ENCODE measurements around the gene SLIT1.
A peak's percentile ranks its signal among the peaks of the same experiment; 100 is the strongest.
"Not testable (repeated sequence)": the region's sequence is repeated elsewhere in the genome, so short reads cannot be mapped to it uniquely, and the experiment has no call there.

The SLIT1 gene

GRCh38 chr10:97047788-97048187 lies 138.0 kb downstream of the SLIT1 start:
- DNase-seq (ENCODE audit: low read depth in 4 of 4, low spot score in 1 of 4), result no peak

GRCh38 chr10:97047083-97047736 lies 138.5 kb downstream of the SLIT1 start:
- no peak for DNase-seq (ENCODE audit: low read depth in 4 of 4, low spot score in 1 of 4)

- DNase-seq (ENCODE audit: low read depth in 4 of 4, low spot score in 1 of 4), result no peak
Observed at GRCh38 chr10:97046456-97047082, 139.2 kb downstream of the SLIT1 start.

- DNase-seq (ENCODE audit: low read depth in 4 of 4, low spot score in 1 of 4), result no peak
Observed at GRCh38 chr10:97043563-97043855, 142.2 kb downstream of the SLIT1 start.

- no peak for DNase-seq (ENCODE audit: low read depth in 4 of 4, low spot score in 1 of 4)
Observed at GRCh38 chr10:97042716-97043562, 142.8 kb downstream of the SLIT1 start.

- DNase-seq (ENCODE audit: low read depth in 4 of 4, low spot score in 1 of 4), result no peak
Observed at GRCh38 chr10:97042081-97042480, 143.7 kb downstream of the SLIT1 start.

GRCh38 chr10:97040706-97041105 lies 145.1 kb downstream of the SLIT1 start:
- DNase-seq (ENCODE audit: low read depth in 4 of 4, low spot score in 1 of 4), result no peak

- DNase-seq (ENCODE audit: low read depth in 4 of 4, low spot score in 1 of 4), result no peak
Observed at GRCh38 chr10:97040248-97040584, 145.5 kb downstream of the SLIT1 start.

GRCh38 chr10:97039538-97040247 lies 146.1 kb downstream of the SLIT1 start:
- DNase-seq (ENCODE audit: low read depth in 4 of 4, low spot score in 1 of 4), result no peak

- DNase-seq (ENCODE audit: low read depth in 4 of 4, low spot score in 1 of 4), result no peak
Observed at GRCh38 chr10:97038688-97039087, 147.1 kb downstream of the SLIT1 start.

GRCh38 chr10:97037365-97038361 lies 148.1 kb downstream of the SLIT1 start:
- DNase-seq (ENCODE audit: low read depth in 4 of 4, low spot score in 1 of 4), result peak; percentile 44 to 64 (median 52)

- no peak for DNase-seq (ENCODE audit: low read depth in 4 of 4, low spot score in 1 of 4)
Observed at GRCh38 chr10:97034958-97035769, 150.6 kb downstream of the SLIT1 start.

- DNase-seq (ENCODE audit: low read depth in 4 of 4, low spot score in 1 of 4), result no peak
Observed at GRCh38 chr10:97034301-97034700, 151.5 kb downstream of the SLIT1 start.

- DNase-seq (ENCODE audit: low read depth in 4 of 4, low spot score in 1 of 4), result not testable (repeated sequence)
Observed at GRCh38 chr10:97033841-97034240, 151.9 kb downstream of the SLIT1 start.

- DNase-seq (ENCODE audit: low read depth in 4 of 4, low spot score in 1 of 4), result no peak
Observed at GRCh38 chr10:97032624-97033023, 153.1 kb downstream of the SLIT1 start.

- no peak for DNase-seq (ENCODE audit: low read depth in 4 of 4, low spot score in 1 of 4)
Observed at GRCh38 chr10:97031459-97031858, 154.3 kb downstream of the SLIT1 start.

GRCh38 chr10:97030894-97031293 lies 154.9 kb downstream of the SLIT1 start:
- DNase-seq (ENCODE audit: low read depth in 4 of 4, low spot score in 1 of 4), result no peak

GRCh38 chr10:97029271-97029670 lies 156.5 kb downstream of the SLIT1 start:
- no peak for DNase-seq (ENCODE audit: low read depth in 4 of 4, low spot score in 1 of 4)

- DNase-seq (ENCODE audit: low read depth in 4 of 4, low spot score in 1 of 4), result no peak
Observed at GRCh38 chr10:97028832-97029178, 157.0 kb downstream of the SLIT1 start.

Data from stimulated activated CD4-positive, alpha-beta T cell treated with anti-CD3 and anti-CD28 coated beads, Interleukin-1b, Interleukin-23, amount 100 ng/mL, for 24 hours (primary cell).